AG04449 (cell line): ENCODE measurements around the gene CNTN6.
A peak's percentile ranks its signal among the peaks of the same experiment; 100 is the strongest.

Source experiments
- CTCF ChIA-PET: fragments of 350-600 bp; formaldehyde crosslinking; extraction: SDS; loops from one replicate; lab custom pipeline; 2021; ENCODE audit warnings: antibody characterized with exemption; lab: Yijun Ruan, JAX
- POLR2A ChIA-PET: fragments of 400-600, 350-600 bp; formaldehyde crosslinking; extraction: SDS; loops from one replicate; lab custom pipeline; 2020; ENCODE audit warnings: antibody characterized with exemption, inconsistent platforms; lab: Yijun Ruan, JAX
- DNase-seq: peaks from one replicate; pipeline ENCODE4 v3.0.0-alpha.2; 2010; ENCODE audit warnings: low read depth, low spot score
- H3K4me3 ChIP-seq: 2 replicates; pipeline ENCODE4 v1.5.1; 2011; ENCODE audit warnings: low read depth, mild to moderate bottlenecking, control low read depth, low read length
- TF ChIP-seq, protein P1 (sequence below): IDR thresholded peaks from one replicate; pipeline ENCODE4 v1.5.1; 2011; ENCODE audit warnings: mild to moderate bottlenecking, moderate library complexity, low read length, control low read depth, inconsistent platforms; ENCODE audit not compliant: insufficient read depth; ENCODE audit errors: missing control alignments

The CNTN6 gene

GRCh38 chr3:1228289-1228688, 135.5 kb downstream of the CNTN6 start:
- CTCF ChIA-PET: no interaction called here
- DNase-seq: no peak
- TF ChIP-seq, protein P1, sequence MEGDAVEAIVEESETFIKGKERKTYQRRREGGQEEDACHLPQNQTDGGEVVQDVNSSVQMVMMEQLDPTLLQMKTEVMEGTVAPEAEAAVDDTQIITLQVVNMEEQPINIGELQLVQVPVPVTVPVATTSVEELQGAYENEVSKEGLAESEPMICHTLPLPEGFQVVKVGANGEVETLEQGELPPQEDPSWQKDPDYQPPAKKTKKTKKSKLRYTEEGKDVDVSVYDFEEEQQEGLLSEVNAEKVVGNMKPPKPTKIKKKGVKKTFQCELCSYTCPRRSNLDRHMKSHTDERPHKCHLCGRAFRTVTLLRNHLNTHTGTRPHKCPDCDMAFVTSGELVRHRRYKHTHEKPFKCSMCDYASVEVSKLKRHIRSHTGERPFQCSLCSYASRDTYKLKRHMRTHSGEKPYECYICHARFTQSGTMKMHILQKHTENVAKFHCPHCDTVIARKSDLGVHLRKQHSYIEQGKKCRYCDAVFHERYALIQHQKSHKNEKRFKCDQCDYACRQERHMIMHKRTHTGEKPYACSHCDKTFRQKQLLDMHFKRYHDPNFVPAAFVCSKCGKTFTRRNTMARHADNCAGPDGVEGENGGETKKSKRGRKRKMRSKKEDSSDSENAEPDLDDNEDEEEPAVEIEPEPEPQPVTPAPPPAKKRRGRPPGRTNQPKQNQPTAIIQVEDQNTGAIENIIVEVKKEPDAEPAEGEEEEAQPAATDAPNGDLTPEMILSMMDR: no peak
- POLR2A ChIA-PET: no interaction called here
- no peak overlapping the region for H3K4me3 ChIP-seq

- DNase-seq: no peak
- TF ChIP-seq, protein P1: no peak
- POLR2A ChIA-PET: no interaction called here
- H3K4me3 ChIP-seq: no peak overlapping the region
- CTCF ChIA-PET: interaction anchor here (1.3 kb wide), 1 partner anchor 21 kb away, joined by 4 read pairs; no protein-coding TSS in a partner anchor
Measured at GRCh38 chr3:1230920-1231319, 138.1 kb downstream of the CNTN6 start.

DNA sequence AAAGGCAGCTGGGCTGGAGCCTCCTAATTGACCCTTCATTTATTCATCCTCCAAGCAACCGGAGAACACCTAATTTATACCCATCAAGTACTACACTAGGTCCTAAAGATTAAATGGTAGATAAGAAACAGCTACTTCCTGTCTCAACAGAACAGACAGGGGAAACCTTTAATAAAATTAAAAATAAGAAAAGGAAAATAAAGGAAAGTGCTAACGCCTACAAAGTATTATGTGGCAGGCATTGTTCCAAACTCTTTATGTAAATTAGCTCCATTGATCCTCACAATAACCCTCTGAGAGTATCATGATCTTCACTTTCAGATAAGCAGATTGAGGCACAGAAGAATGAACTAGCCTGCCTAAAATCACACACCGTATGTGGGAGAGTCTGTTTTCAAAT, 139.5 kb downstream of the CNTN6 start:
- DNase-seq: no peak
- CTCF ChIA-PET: no interaction called here
- H3K4me3 ChIP-seq: no peak overlapping the region
- POLR2A ChIA-PET: no interaction called here
- TF ChIP-seq, protein P1: no peak

- ChIA-PET POLR2A (no interaction called here), CTCF (no interaction called here)
- H3K4me3 ChIP-seq: no peak overlapping the region
- no peak for DNase-seq
- TF ChIP-seq, protein P1: no peak
Measured at GRCh38 chr3:1235526-1236120, 142.8 kb downstream of the CNTN6 start.

DNA sequence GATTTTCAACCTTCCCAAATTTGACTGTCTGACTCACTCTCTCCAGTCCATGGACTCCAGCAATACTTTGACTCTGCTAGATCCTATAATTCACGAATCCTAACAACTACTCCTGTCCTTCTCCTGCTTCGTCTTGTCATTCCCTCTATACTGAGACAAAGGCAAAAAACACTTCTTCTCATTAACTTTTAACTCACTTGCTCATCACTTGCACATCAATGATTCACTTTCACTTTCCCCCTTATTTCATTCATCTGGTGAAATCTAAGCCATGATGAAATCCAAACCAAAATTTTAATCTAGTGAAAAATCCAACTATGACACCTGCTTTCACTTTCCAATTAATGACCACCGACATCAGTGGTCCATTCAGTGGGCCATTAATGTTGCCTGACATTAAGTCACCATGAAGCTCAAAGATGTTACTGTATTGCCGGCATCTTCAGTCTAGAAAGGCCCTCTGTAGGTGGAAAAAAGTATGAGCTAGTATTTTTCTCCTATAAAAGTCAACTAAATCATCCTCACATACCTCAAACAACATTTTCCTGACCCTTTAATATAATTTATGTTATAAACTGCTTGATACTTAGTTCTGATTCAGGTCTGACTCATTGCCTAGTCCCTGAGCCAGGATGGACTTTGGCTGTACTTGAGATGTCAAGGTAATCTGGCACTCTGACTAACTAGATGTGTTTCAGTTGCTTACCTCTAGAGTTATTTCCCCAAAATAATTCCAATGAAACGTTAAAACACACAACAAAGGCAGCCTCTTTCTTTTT, 158.6 kb downstream of the CNTN6 start:
- CTCF ChIA-PET: interaction anchor here (0.7 to 1.6 kb wide), 3 partner anchors 21 to 164 kb away, joined by 3 to 4 read pairs (median 4); no protein-coding TSS in a partner anchor
- DNase-seq: no peak
- POLR2A ChIA-PET: no interaction called here
- TF ChIP-seq, protein P1: peak; percentile 7
- H3K4me3 ChIP-seq: no peak overlapping the region

DNA sequence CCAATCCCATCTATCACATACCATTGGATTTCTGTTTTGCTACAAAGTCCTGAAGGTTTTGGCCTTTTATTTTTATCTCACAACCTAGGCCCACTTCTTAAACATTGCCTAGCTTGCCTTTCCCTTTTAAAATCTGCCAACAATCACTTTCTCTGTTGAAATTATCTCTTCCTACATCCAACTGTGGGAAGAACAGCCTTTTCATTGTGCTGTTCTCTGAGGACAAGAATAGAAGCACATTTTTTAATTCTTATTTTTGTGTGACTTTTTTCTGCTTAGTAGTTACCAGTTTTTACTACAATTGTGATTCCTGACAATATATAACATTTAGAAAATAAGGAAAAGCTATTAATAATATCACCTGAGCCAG, 159.2 kb downstream of the CNTN6 start:
- ChIA-PET CTCF (interaction anchor here (1.3 kb wide), 1 partner anchor 22 kb away, joined by 4 read pairs; no protein-coding TSS in a partner anchor), POLR2A (no interaction called here)
- DNase-seq: no peak
- TF ChIP-seq, protein P1: no peak
- no peak overlapping the region for H3K4me3 ChIP-seq
